ENCODE measurements around the gene PIGZ.

The PIGZ gene

GRCh38 chr3:196968233-196969133 lies at the start of gene PIGZ:
PIGZ (minus strand) TSS chr3:196968833; CDS start chr3:196952031, 16,802 bp downstream.
- no peak for TF ChIP-seq CTCF (IDR thresholded peaks at IDR 0.05; ENCODE audit: low read depth, low read length, missing control alignments)
- no peak for DNase-seq (ENCODE audit: low read depth)
- peak within 1 kb of the TSS; percentile 61 for H3K4me3 ChIP-seq (ENCODE audit: low read depth, low read length)

GRCh38 chr3:197017003-197017402 lies 48.4 kb upstream of the PIGZ start:
- no peak overlapping the region for H3K4me3 ChIP-seq (ENCODE audit: low read depth, low read length)
- no peak for TF ChIP-seq CTCF (IDR thresholded peaks at IDR 0.05; ENCODE audit: low read depth, low read length, missing control alignments)
- no peak for DNase-seq (ENCODE audit: low read depth)

- DNase-seq (ENCODE audit: low read depth), result no peak
- H3K4me3 ChIP-seq (ENCODE audit: low read depth, low read length), result no peak overlapping the region
- no peak for TF ChIP-seq CTCF (IDR thresholded peaks at IDR 0.05; ENCODE audit: low read depth, low read length, missing control alignments)
Measured at GRCh38 chr3:197015790-197016736, 47.4 kb upstream of the PIGZ start.

- DNase-seq (ENCODE audit: low read depth), result no peak
- no peak for TF ChIP-seq CTCF (IDR thresholded peaks at IDR 0.05; ENCODE audit: low read depth, low read length, missing control alignments)
- H3K4me3 ChIP-seq (ENCODE audit: low read depth, low read length), result no peak overlapping the region
Measured at GRCh38 chr3:197014942-197015575, 46.4 kb upstream of the PIGZ start.

- DNase-seq (ENCODE audit: low read depth), result no peak
- no peak for TF ChIP-seq CTCF (IDR thresholded peaks at IDR 0.05; ENCODE audit: low read depth, low read length, missing control alignments)
- H3K4me3 ChIP-seq (ENCODE audit: low read depth, low read length), result no peak overlapping the region
Measured at GRCh38 chr3:197014024-197014423, 45.4 kb upstream of the PIGZ start.

- DNase-seq (ENCODE audit: low read depth), result no peak
- no peak overlapping the region for H3K4me3 ChIP-seq (ENCODE audit: low read depth, low read length)
- no peak for TF ChIP-seq CTCF (IDR thresholded peaks at IDR 0.05; ENCODE audit: low read depth, low read length, missing control alignments)
Measured at GRCh38 chr3:197012540-197012883, 43.9 kb upstream of the PIGZ start.

All from GM12864 (cell line).